Activated CD8-positive, alpha-beta T cell treated with anti-CD3 and anti-CD28 coated beads, Interleukin-2, amount 10 ng/mL, durations not matched to agents 7 days and 5 days (primary cell): ENCODE data around the gene ADCY7. TPM values are rescaled to one million over a fixed set of nuclear protein-coding genes. Genes with fewer than 3 reads are reported as not detected.
A peak's percentile ranks its signal among the peaks of the same experiment; 100 is the strongest.

Experiments used
- ATAC-seq: fragments of 150-1000 bp; cut with Tn5 transposase; one replicate; pipeline ENCODE4 v1.10.0; 2021; ENCODE audit warnings: moderate library complexity
- CTCF ChIA-PET: fragments of 350-600 bp; sonication (Branson Sonifier 250); formaldehyde crosslinking; loops from one replicate; lab custom pipeline; 2021; ENCODE audit warnings: antibody characterized with exemption; lab: Charles Lee
- POLR2A ChIA-PET: fragments of 350-600 bp; sonication (Branson Sonifier 250); formaldehyde crosslinking; loops from one replicate; lab custom pipeline; 2021; ENCODE audit warnings: antibody characterized with exemption; lab: Charles Lee
- DNase-seq: peaks from one replicate; pipeline ENCODE4 v3.0.0-alpha.2; 2020
- H3K27ac Mint-ChIP-seq: one replicate; pipeline ENCODE4 v1.8.0; 2021; ENCODE audit warnings: mild to moderate bottlenecking, mixed read lengths
- H3K27me3 Mint-ChIP-seq: one replicate; pipeline ENCODE4 v1.8.0; 2021; ENCODE audit warnings: low read depth, mixed read lengths
- H3K36me3 Mint-ChIP-seq: one replicate; pipeline ENCODE4 v1.8.0; 2021; ENCODE audit warnings: low read depth, mixed read lengths
- H3K4me1 Mint-ChIP-seq: one replicate; pipeline ENCODE4 v1.8.0; 2021; ENCODE audit warnings: low read depth, mixed read lengths
- H3K4me3 Mint-ChIP-seq: one replicate; pipeline ENCODE4 v1.8.0; 2021; ENCODE audit warnings: mild to moderate bottlenecking, mixed read lengths
- H3K9me3 Mint-ChIP-seq: one replicate; pipeline ENCODE4 v1.8.0; 2022; ENCODE audit warnings: mixed read lengths; ENCODE audit not compliant: insufficient read depth
- total RNA-seq, 2 experiments: library from RNA; stranded (reverse); gene quantifications; one replicate each; pipeline ENCODE4 v1.2.3, GENCODE V29; 2021

ADCY7 gene
- total RNA-seq, 2 experiments from 2014 or later = 214 to 225 TPM

GRCh38 chr16:50293994-50294855, 27.9 kb downstream of the ADCY7 start:
- H3K36me3 Mint-ChIP-seq = peaks cover 54% of the 10 kb centered on the region
- H3K27me3 Mint-ChIP-seq = no peaks in the 10 kb centered on the region
- ChIA-PET CTCF (interaction anchor here (1.2 to 1.5 kb wide), 2 partner anchors 28 to 61 kb away, joined by 3 read pairs; no protein-coding TSS in a partner anchor), POLR2A (no interaction called here)
- H3K4me3 Mint-ChIP-seq = no peak overlapping the region
- no peak for ATAC-seq
- peak overlapping the region; percentile 28 for H3K27ac Mint-ChIP-seq
- DNase-seq = no peak
- no peaks in the 10 kb centered on the region for H3K9me3 Mint-ChIP-seq
- H3K4me1 Mint-ChIP-seq = peaks cover 16% of the 10 kb centered on the region

GRCh38 chr16:50294955-50295354, 28.6 kb downstream of the ADCY7 start:
- no peak for DNase-seq
- no peak for ATAC-seq
- POLR2A ChIA-PET = no interaction called here
- no peak overlapping the region for H3K4me3 Mint-ChIP-seq
- peaks cover 16% of the 10 kb centered on the region for H3K4me1 Mint-ChIP-seq
- no peaks in the 10 kb centered on the region for H3K9me3 Mint-ChIP-seq
- H3K27me3 Mint-ChIP-seq = no peaks in the 10 kb centered on the region
- peaks cover 51% of the 10 kb centered on the region for H3K36me3 Mint-ChIP-seq
- CTCF ChIA-PET = interaction anchor here (1.2 to 1.5 kb wide), 2 partner anchors 27 to 61 kb away, joined by 3 read pairs; no protein-coding TSS in a partner anchor
- H3K27ac Mint-ChIP-seq = no peak overlapping the region

GRCh38 chr16:50295541-50296132, 29.3 kb downstream of the ADCY7 start:
- Mint-ChIP-seq H3K4me1 (peaks cover 13% of the 10 kb centered on the region), H3K4me3 (no peak overlapping the region), H3K9me3 (no peaks in the 10 kb centered on the region), H3K36me3 (peaks cover 50% of the 10 kb centered on the region), H3K27ac (peak overlapping the region; percentile 80), H3K27me3 (no peaks in the 10 kb centered on the region)
- ChIA-PET POLR2A (interaction anchor here (2.2 kb wide), 1 partner anchor 21 kb away, joined by 4 read pairs; no protein-coding TSS in a partner anchor), CTCF (interaction anchor here (1.2 to 1.5 kb wide), 3 partner anchors 20 to 60 kb away, joined by 3 read pairs; no protein-coding TSS in a partner anchor)
- ATAC-seq = no peak
- DNase-seq = no peak

- POLR2A ChIA-PET = interaction anchor here (2.2 kb wide), 1 partner anchor 22 kb away, joined by 4 read pairs; no protein-coding TSS in a partner anchor
- Mint-ChIP-seq H3K27ac (no peak overlapping the region), H3K27me3 (no peaks in the 10 kb centered on the region), H3K4me1 (peaks cover 13% of the 10 kb centered on the region), H3K36me3 (peaks cover 54% of the 10 kb centered on the region), H3K4me3 (no peak overlapping the region), H3K9me3 (no peaks in the 10 kb centered on the region)
- CTCF ChIA-PET = interaction anchor here (1.3 kb wide), 1 partner anchor 19 kb away, joined by 3 read pairs; no protein-coding TSS in a partner anchor
- ATAC-seq = no peak
- no peak for DNase-seq
These were observed 30.5 kb downstream of the ADCY7 start for GRCh38 chr16:50296807-50297206.

- DNase-seq (no peak), ATAC-seq (no peak)
- Mint-ChIP-seq H3K4me3 (no peak overlapping the region), H3K27me3 (no peaks in the 10 kb centered on the region), H3K27ac (no peak overlapping the region), H3K4me1 (peaks cover 13% of the 10 kb centered on the region), H3K36me3 (peaks cover 55% of the 10 kb centered on the region), H3K9me3 (no peaks in the 10 kb centered on the region)
- ChIA-PET POLR2A (interaction anchor here (2.2 kb wide), 1 partner anchor 23 kb away, joined by 4 read pairs; no protein-coding TSS in a partner anchor), CTCF (no interaction called here)
These were observed 31.1 kb downstream of the ADCY7 start for GRCh38 chr16:50297301-50298074.

- no peaks in the 10 kb centered on the region for H3K9me3 Mint-ChIP-seq
- CTCF ChIA-PET = interaction anchor here (0.8 kb wide), 1 partner anchor 67 kb away, joined by 3 read pairs; no protein-coding TSS in a partner anchor
- ATAC-seq = no peak
- H3K36me3 Mint-ChIP-seq = peaks cover 54% of the 10 kb centered on the region
- DNase-seq = no peak
- peaks cover 13% of the 10 kb centered on the region for H3K4me1 Mint-ChIP-seq
- POLR2A ChIA-PET = interaction anchor here (2.2 kb wide), 1 partner anchor 23 kb away, joined by 4 read pairs; no protein-coding TSS in a partner anchor
- no peak overlapping the region for H3K4me3 Mint-ChIP-seq
- H3K27me3 Mint-ChIP-seq = no peaks in the 10 kb centered on the region
- peak overlapping the region; percentile 22 for H3K27ac Mint-ChIP-seq
These were observed 31.7 kb downstream of the ADCY7 start for GRCh38 chr16:50298075-50298460.

- DNase-seq = no peak
- H3K36me3 Mint-ChIP-seq = peaks cover 52% of the 10 kb centered on the region
- H3K27ac Mint-ChIP-seq = no peak overlapping the region
- CTCF ChIA-PET = interaction anchor here (0.8 kb wide), 1 partner anchor 68 kb away, joined by 3 read pairs; no protein-coding TSS in a partner anchor
- POLR2A ChIA-PET = no interaction called here
- H3K27me3 Mint-ChIP-seq = no peaks in the 10 kb centered on the region
- ATAC-seq = no peak
- H3K4me1 Mint-ChIP-seq = peaks cover 12% of the 10 kb centered on the region
- H3K4me3 Mint-ChIP-seq = no peak overlapping the region
- H3K9me3 Mint-ChIP-seq = no peaks in the 10 kb centered on the region
These were observed 32.5 kb downstream of the ADCY7 start for GRCh38 chr16:50298591-50299507.

- POLR2A ChIA-PET = no interaction called here
- ATAC-seq = no peak
These were observed 33.3 kb downstream of the ADCY7 start for GRCh38 chr16:50299508-50300105.

GRCh38 chr16:50300942-50301625, 34.7 kb downstream of the ADCY7 start:
- H3K27me3 Mint-ChIP-seq = no peaks in the 10 kb centered on the region
- ChIA-PET CTCF (interaction anchor here (0.5 kb wide), 1 partner anchor 54 kb away, joined by 3 read pairs; no protein-coding TSS in a partner anchor), POLR2A (no interaction called here)
- ATAC-seq (no peak), DNase-seq (no peak)
- no peaks in the 10 kb centered on the region for H3K9me3 Mint-ChIP-seq
- H3K27ac Mint-ChIP-seq = no peak overlapping the region
- no peaks in the 10 kb centered on the region for H3K4me1 Mint-ChIP-seq
- peaks cover 45% of the 10 kb centered on the region for H3K36me3 Mint-ChIP-seq
- H3K4me3 Mint-ChIP-seq = no peak overlapping the region

More at GRCh38 chr16:50299508-50300105, 33.3 kb downstream of the ADCY7 start:
- H3K27ac Mint-ChIP-seq = no peak overlapping the region
- peaks cover 50% of the 10 kb centered on the region for H3K36me3 Mint-ChIP-seq
- CTCF ChIA-PET = no interaction called here
- H3K9me3 Mint-ChIP-seq = no peaks in the 10 kb centered on the region
- DNase-seq = no peak
- H3K27me3 Mint-ChIP-seq = no peaks in the 10 kb centered on the region
- H3K4me3 Mint-ChIP-seq = no peak overlapping the region
- H3K4me1 Mint-ChIP-seq = peaks cover 9% of the 10 kb centered on the region
